Astrocyte of the cerebellum (primary cell): ENCODE data around the gene TFB1M.
A peak's percentile ranks its signal among the peaks of the same experiment; 100 is the strongest.
"Not testable (repeated sequence)": the region's sequence is repeated elsewhere in the genome, so short reads cannot be mapped to it uniquely, and the experiment has no call there.

ENCODE experiments used
- DNase-seq: peaks from one replicate; pipeline ENCODE4 v3.0.0-alpha.2; 2011; ENCODE audit warnings: low read depth
- H3K4me3 ChIP-seq: 2 replicates; pipeline ENCODE4 v1.5.1; 2011; ENCODE audit warnings: mild to moderate bottlenecking, low read depth, low read length, moderate library complexity
- CTCF ChIP-seq: IDR thresholded peaks from 2 replicates; pipeline ENCODE4 v1.5.1; 2012; ENCODE audit warnings: low read length, low read depth, moderate library complexity, mild to moderate bottlenecking; ENCODE audit errors: missing control alignments
- in situ Hi-C: cut with HindIII; loops from 2 replicates; pipeline ENCODE4 v1.10.0; 2017; ENCODE audit warnings: low sequenced_read_pairs

The TFB1M gene

DNA sequence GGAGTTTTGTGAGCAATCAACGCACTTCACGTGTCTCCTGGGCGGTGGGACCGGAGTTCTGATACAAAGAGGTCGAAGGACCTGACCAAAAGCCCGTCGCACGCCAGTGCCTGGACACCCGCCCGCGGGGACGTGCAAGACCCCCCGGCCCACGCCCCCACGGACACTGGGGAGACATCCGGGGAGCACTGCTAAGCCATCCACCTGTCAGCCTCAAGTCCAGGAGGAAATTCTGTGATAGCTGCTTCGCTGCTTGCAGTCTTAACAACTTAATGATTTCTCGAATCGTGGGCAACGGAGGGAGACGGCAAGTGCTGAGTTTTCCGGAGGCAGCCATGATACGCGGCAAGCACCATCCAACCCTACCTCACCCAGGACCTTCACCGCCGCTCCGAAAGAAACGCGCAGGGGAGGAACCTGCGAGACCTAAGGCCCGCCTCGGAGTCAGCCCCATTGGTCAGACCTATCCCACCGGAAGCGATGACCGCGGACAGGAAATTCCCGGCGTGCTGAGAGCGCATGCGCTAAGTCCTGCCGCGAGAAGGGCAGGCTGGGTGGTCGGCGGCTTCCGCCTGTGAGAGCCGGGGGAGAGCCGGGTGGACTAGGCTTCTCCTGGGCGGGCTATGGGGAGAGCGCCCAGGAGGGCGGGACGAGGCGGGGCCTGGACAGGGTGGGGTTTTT lies at the start of gene TFB1M:
TSS of gene TFB1M (minus strand) at position 393 of the 681 bp plus-strand sequence. CDS start at position 337, 56 bp downstream.
- no peak for TF ChIP-seq CTCF
- H3K4me3 ChIP-seq, result peak within 1 kb of the TSS; percentile 86

GRCh38 chr6:155364021-155364420 lies 49.7 kb upstream of the TFB1M start:
- DNase-seq, result peak; percentile 58
- in situ Hi-C loops, H3K4me3 ChIP-seq: not testable (repeated sequence)

More for the DNA sequence above, at the start of gene TFB1M:
- in situ Hi-C loops, result no loop called here
- DNase-seq, result peak; percentile 98

DNA sequence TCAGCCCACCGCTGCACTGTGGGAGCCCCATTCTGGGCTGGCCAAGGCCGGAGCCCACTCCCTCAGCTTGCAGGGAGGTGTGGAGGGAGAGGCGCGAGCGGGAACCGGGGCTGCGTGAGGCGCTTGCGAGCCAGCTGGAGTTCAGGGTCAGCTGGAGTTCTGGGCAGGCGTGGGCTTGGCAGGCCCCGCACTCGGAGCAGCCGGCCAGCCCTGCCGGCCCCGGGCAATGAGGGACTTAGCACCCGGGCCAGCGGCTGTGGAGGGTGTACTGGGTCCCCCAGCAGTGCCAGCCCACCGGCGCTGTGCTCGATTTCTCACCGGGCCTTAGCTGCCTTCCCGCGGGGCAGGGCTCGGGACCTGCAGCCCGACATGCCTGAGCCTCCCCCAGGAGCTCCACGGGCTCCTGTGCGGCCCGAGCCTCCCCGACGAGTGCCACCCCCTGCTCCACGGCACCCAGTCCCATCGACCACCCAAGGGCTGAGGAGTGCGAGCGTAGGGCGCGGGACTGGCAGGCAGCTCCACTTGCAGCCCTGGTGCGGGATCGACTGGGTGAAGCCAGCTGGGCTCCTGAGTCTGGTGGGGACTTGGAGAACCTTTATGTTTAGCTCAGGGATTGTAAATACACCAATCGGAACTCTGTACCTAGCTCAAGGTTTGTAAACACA lies 48.8 kb upstream of the TFB1M start:
- H3K4me3 ChIP-seq, in situ Hi-C loops, DNase-seq: not testable (repeated sequence)

DNA sequence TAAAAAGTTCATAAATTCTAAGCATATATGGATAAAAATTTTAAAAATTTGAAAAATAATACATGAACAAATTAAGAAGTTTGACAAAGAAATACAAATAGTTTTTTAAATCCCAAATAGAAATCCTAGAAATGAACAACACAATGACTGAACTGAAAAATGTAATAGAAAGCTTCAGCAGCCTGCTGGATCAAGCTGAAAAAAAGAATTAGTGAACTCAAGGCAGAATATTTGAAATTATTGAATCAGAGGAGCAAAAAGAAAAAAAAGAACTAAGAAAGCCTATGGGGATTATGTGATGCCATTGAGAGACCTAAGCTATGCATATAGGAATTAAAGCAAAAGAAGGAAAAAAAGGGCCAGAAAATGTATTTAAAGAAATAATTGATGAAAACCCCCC lies 39.9 kb upstream of the TFB1M start:
- H3K4me3 ChIP-seq, result no peak overlapping the region
- in situ Hi-C loops, result no loop called here
- no peak for TF ChIP-seq CTCF
- no peak for DNase-seq

GRCh38 chr6:155352811-155353210 lies 38.5 kb upstream of the TFB1M start:
- TF ChIP-seq CTCF, result no peak
- in situ Hi-C loops, result no loop called here
- no peak overlapping the region for H3K4me3 ChIP-seq
- no peak for DNase-seq

DNA sequence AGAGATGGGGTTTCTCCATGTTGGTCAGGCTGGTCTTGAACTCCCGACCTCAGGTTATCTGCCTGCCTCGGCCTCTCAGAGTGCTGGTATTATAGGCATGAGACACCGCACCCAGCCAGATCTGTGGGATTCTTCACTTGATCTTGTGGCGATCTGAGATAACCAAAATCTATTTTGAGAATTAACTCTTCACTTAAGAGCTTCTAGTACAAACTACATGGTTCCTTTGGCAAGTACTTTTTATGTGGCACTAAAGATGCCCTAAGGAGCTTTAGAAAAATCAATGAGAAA lies 37.8 kb upstream of the TFB1M start:
- in situ Hi-C loops, result no loop called here
- no peak for DNase-seq
- no peak overlapping the region for H3K4me3 ChIP-seq
- no peak for TF ChIP-seq CTCF

- in situ Hi-C loops, result no loop called here
- no peak overlapping the region for H3K4me3 ChIP-seq
- no peak for TF ChIP-seq CTCF
- DNase-seq, result no peak
Observed at GRCh38 chr6:155351273-155352129, 37.2 kb upstream of the TFB1M start.
